K562 (cell line): Measurements from ENCODE around the gene NKAIN1. TPM values are rescaled to one million over a fixed set of nuclear protein-coding genes. Genes with fewer than 3 reads are reported as not detected.

Experiments used
- BRCA1 ChIP-seq, 2 experiments: fragments of 450-650 bp in 1 of 2; sonication (generic) in 1 of 2; formaldehyde crosslinking in 1 of 2; IDR thresholded peaks; 2 replicates each; pipeline versions ENCODE4 v1.5.0 to v1.6.1; 2017 to 2020; ENCODE audit warnings: mild to moderate bottlenecking in 1 of 2, missing genetic modification reagents in 1 of 2
- BRD4 ChIP-seq: fragments of 200-600 bp; sonication (generic); IDR thresholded peaks from 2 replicates; pipeline ENCODE4 v1.6.1; 2017; ENCODE audit warnings: inconsistent platforms
- ELF2 ChIP-seq: fragments of 250-450 bp; sonication (Bioruptor Pico); IDR thresholded peaks from 2 replicates; pipeline ENCODE4 v1.5.0; 2021; ENCODE audit warnings: mild to moderate bottlenecking
- HDAC8 ChIP-seq: fragments of 450-650 bp; IDR thresholded peaks from 2 replicates; pipeline ENCODE4 v1.6.1; 2016; ENCODE audit warnings: mild to moderate bottlenecking, missing genetic modification characterization, moderate library complexity, missing compliant biosample characterization
- IRF1 ChIP-seq: sonication (generic); formaldehyde crosslinking; IDR thresholded peaks from 2 replicates; pipeline ENCODE4 v1.8.0; 2022; ENCODE audit warnings: missing genetic modification reagents, mild to moderate bottlenecking, borderline replicate concordance
- JUND ChIP-seq, 2 experiments: IDR thresholded peaks; 2 replicates in 1 of 2; 3 replicates in 1 of 2; pipeline ENCODE4 v1.6.1; 2011; ENCODE audit warnings: borderline replicate concordance in 2 of 2, low read depth in 2 of 2, low read length in 2 of 2, improper control_type of control experiment in 1 of 2, missing biosample characterization in 1 of 2, missing genetic modification characterization in 1 of 2, missing genetic modification reagents in 1 of 2
- MEF2A ChIP-seq: IDR thresholded peaks from 2 replicates; pipeline ENCODE4 v1.6.1; 2011; ENCODE audit warnings: low read depth, mild to moderate bottlenecking, low read length, moderate library complexity; ENCODE audit not compliant: control insufficient read depth
- MTA2 ChIP-seq: fragments of 450-650 bp; IDR thresholded peaks from 2 replicates; pipeline ENCODE4 v1.6.1; 2016; ENCODE audit warnings: low read depth
- MXI1 ChIP-seq: IDR thresholded peaks from 2 replicates; pipeline ENCODE4 v1.6.1; 2011; ENCODE audit warnings: low read depth, mild to moderate bottlenecking, improper control_type of control experiment, low read length
- NRF1 ChIP-seq, 2 experiments: fragments of 450-650 bp; IDR thresholded peaks in 1 of 2; conservative IDR thresholded peaks in 1 of 2; 2 replicates each; pipeline ENCODE4 v1.6.1; 2014; ENCODE audit warnings: mild to moderate bottlenecking in 2 of 2
- PCBP1 ChIP-seq: fragments of 200-400 bp; formaldehyde crosslinking; IDR thresholded peaks from 2 replicates; pipeline ENCODE4 v1.6.1; 2018; ENCODE audit warnings: mild to moderate bottlenecking, low read depth, low read length; ENCODE audit not compliant: poor library complexity, severe bottlenecking
- PURB ChIP-seq: sonication (generic); formaldehyde crosslinking; IDR thresholded peaks from 2 replicates; pipeline ENCODE4 v1.9.0; 2021; ENCODE audit warnings: low read depth, mild to moderate bottlenecking, missing genetic modification reagents
- SIRT6 ChIP-seq: IDR thresholded peaks from one replicate; pipeline ENCODE4 v1.6.1; 2012; ENCODE audit warnings: low read depth, mild to moderate bottlenecking, control low read depth, inconsistent platforms, low read length, moderate library complexity
- TAF15 ChIP-seq: fragments of 200-400 bp; formaldehyde crosslinking; IDR thresholded peaks from 2 replicates; pipeline ENCODE4 v1.6.1; 2017; ENCODE audit warnings: mild to moderate bottlenecking, low read depth, low read length, moderate library complexity
- ZFP1 ChIP-seq: fragments of 450-650 bp; formaldehyde crosslinking; IDR thresholded peaks from 2 replicates; pipeline ENCODE4 v1.4.0; 2020; ENCODE audit warnings: mild to moderate bottlenecking, mixed read lengths
- ZFP30 ChIP-seq: fragments of 250-450 bp; sonication (Bioruptor Pico); IDR thresholded peaks from 2 replicates; pipeline ENCODE4 v1.8.0; 2022; ENCODE audit warnings: moderate library complexity, mild to moderate bottlenecking, inconsistent platforms, borderline replicate concordance
- ZMIZ1 ChIP-seq, 2 experiments: fragments of 150-350 bp in 1 of 2; IDR thresholded peaks; 2 replicates each; pipeline ENCODE4 v1.6.1; 2012 to 2016; ENCODE audit warnings: low read depth in 2 of 2, low read length in 2 of 2, mild to moderate bottlenecking in 1 of 2, moderate library complexity in 1 of 2
- ZNF324 ChIP-seq: fragments of 250-450 bp; sonication (Bioruptor Pico); IDR thresholded peaks from 2 replicates; pipeline ENCODE4 v1.4.0; 2020; ENCODE audit warnings: mild to moderate bottlenecking
- ZNF511 ChIP-seq: sonication (generic); formaldehyde crosslinking; IDR thresholded peaks from 2 replicates; pipeline ENCODE4 v1.8.0; 2022; ENCODE audit warnings: mild to moderate bottlenecking, missing genetic modification reagents
- ZNF699 ChIP-seq: fragments of 250-450 bp; sonication (Bioruptor Pico); IDR thresholded peaks from 2 replicates; pipeline ENCODE4 v1.8.0; 2021; ENCODE audit warnings: mild to moderate bottlenecking, moderate library complexity; ENCODE audit not compliant: insufficient replicate concordance
- polyA plus RNA-seq, 8 experiments: library from polyadenylated mRNA; depleted of rRNA in 4 of 8; stranded (reverse) in 5 of 8; unstranded in 3 of 8; fragments of >200 nt; fragmentation: Nextera tagmentation in 2 of 8; fragmentation: Illumina TruSeq in 1 of 8; extraction: Ambion mirVana in 2 of 8; extraction: Trizol in 1 of 8; gene quantifications; 2 replicates each; pipeline versions ENCODE4 v1.2.1 to v1.2.3, GENCODE V29; 2011 to 2014; ENCODE audit warnings: inconsistent platforms in 1 of 8, missing spikeins in 1 of 8
- total RNA-seq, 7 experiments: library from RNA; depleted of rRNA in 6 of 7; stranded (reverse); fragments of >200 nt in 6 of 7; fragmentation: Illumina TruSeq in 2 of 7; extraction: Trizol in 2 of 7; gene quantifications; 2 replicates each; pipeline versions ENCODE4 v1.2.1 to v1.2.3, GENCODE V29; 2011 to 2021; ENCODE audit warnings: low replicate concordance in 1 of 7

NKAIN1 gene
- total and polyA plus RNA-seq, 9 of the 15 experiments (the other 6 are each of a cell fraction or from before 2014, with no cell fraction given): 0.03 to 0.22 (median 0.04) TPM; not detected in 3

GRCh38 chr1:31155216-31155806 lies 84.4 kb downstream of the NKAIN1 start (continued):
- TF ChIP-seq ZNF511 (CRISPR knock-in tag) (peak; percentile 53; the same call in 1 of the 2 replicates), ZMIZ1 (IDR thresholded peaks at IDR 0.05; ENCODE audit: low read depth in 2 of 2, low read length in 2 of 2) (0 out of 4 replicates have a peak, but pooled peaks of 1 of the 2 experiments have one; percentile 10), SIRT6 (no peak), TAF15 (no peak), HDAC8 (tag) (no peak), ZFP30 (no peak), NRF1 (conservative IDR thresholded peaks at IDR 0.05 in 1 of 2, IDR thresholded peaks at IDR 0.05 in 1 of 2) (peak; percentile 86 to 88), ELF2 (CRISPR knock-in tag) (peak; percentile 68), MXI1 (peak; percentile 95), JUND (IDR thresholded peaks at IDR 0.05; ENCODE audit: borderline replicate concordance, low read depth, low read length) (peak; percentile 4; the same call in 1 of the 2 replicates), JUND (tag; IDR thresholded peaks at IDR 0.05; ENCODE audit: borderline replicate concordance, low read depth, low read length) (no peak), ZNF324 (CRISPR knock-in tag) (no peak), PURB (CRISPR knock-in tag) (no peak), BRD4 (no peak; the same call in 1 of the 2 replicates), BRCA1 (IDR thresholded peaks at IDR 0.05) (no peak), BRCA1 (CRISPR knock-in tag; IDR thresholded peaks at IDR 0.05) (no peak), MTA2 (no peak), IRF1 (no peak), PCBP1 (peak; percentile 98), ZNF699 (CRISPR knock-in tag) (no peak), ZFP1 (CRISPR knock-in tag) (no peak), MEF2A (no peak)
